Keratinocyte (primary cell): ENCODE measurements around the gene ITGAX.

ENCODE experiments used
- EZH2 ChIP-seq: IDR thresholded peaks from one replicate; pipeline ENCODE4 v1.6.1; 2012; ENCODE audit warnings: inconsistent platforms, mild to moderate bottlenecking, low read length, moderate library complexity
- TF ChIP-seq, protein P1 (sequence below), 3 experiments: IDR thresholded peaks in 1 of 3; conservative IDR thresholded peaks in 1 of 3; optimal IDR thresholded peaks in 1 of 3; 2 replicates in 2 of 3; 3 replicates in 1 of 3; pipeline versions ENCODE3 to v1.5.1; 2011; ENCODE audit warnings: low read length in 3 of 3, mild to moderate bottlenecking in 3 of 3, moderate library complexity in 2 of 3, control low read depth in 1 of 3, inconsistent platforms in 1 of 3; ENCODE audit not compliant: insufficient read depth in 2 of 3; ENCODE audit errors: extremely low read depth in 1 of 3

DNA sequence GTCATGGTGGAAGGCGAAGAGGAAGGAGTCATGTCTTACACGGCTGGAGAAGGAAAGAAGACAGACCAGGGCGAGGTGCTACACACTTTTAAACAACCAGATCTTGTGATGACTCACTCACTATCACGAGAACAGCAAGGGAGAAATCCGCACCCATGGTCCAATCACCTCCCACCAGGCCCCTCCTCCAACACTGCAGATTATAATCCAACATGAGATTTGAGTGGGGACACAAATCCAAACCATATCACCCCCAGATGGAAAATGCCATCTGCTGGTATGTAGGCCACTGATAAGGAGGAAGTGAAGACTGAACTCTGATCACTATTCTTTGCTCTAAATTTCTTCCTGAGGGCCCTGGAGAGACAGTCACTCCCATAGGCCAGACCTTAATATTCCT, 7.5 kb upstream of the ITGAX start:
- TF ChIP-seq, protein P1, sequence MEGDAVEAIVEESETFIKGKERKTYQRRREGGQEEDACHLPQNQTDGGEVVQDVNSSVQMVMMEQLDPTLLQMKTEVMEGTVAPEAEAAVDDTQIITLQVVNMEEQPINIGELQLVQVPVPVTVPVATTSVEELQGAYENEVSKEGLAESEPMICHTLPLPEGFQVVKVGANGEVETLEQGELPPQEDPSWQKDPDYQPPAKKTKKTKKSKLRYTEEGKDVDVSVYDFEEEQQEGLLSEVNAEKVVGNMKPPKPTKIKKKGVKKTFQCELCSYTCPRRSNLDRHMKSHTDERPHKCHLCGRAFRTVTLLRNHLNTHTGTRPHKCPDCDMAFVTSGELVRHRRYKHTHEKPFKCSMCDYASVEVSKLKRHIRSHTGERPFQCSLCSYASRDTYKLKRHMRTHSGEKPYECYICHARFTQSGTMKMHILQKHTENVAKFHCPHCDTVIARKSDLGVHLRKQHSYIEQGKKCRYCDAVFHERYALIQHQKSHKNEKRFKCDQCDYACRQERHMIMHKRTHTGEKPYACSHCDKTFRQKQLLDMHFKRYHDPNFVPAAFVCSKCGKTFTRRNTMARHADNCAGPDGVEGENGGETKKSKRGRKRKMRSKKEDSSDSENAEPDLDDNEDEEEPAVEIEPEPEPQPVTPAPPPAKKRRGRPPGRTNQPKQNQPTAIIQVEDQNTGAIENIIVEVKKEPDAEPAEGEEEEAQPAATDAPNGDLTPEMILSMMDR (optimal IDR thresholded peaks at IDR 0.05 in 1 of 3, IDR thresholded peaks at IDR 0.05 in 1 of 3, conservative IDR thresholded peaks at IDR 0.05 in 1 of 3; ENCODE audit: extremely low read depth in 1 of 3, insufficient read depth in 2 of 3, low read length in 3 of 3), result no peak
- no peak for TF ChIP-seq EZH2
